Measurements from ENCODE around the gene PDE7B. TPM values are rescaled to one million over a fixed set of nuclear protein-coding genes. Genes with fewer than 3 reads are reported as not detected.

PDE7B gene
- total and polyA plus RNA-seq, 8 donors, result 1.3 to 4.7 (median 3.6) TPM

GRCh38 chr6:136033416-136033815, 181.9 kb downstream of the PDE7B start:
- DNase-seq (no peak), ATAC-seq (no peak)
- no peaks in the 10 kb centered on the region for H3K36me3 ChIP-seq
- no peaks in the 10 kb centered on the region for H3K27me3 ChIP-seq
- H3K9me3 ChIP-seq, result no peaks in the 10 kb centered on the region
- H3K4me1 ChIP-seq, result peaks cover 9 to 24% of the 10 kb centered on the region in 2 donors
- H3K27ac ChIP-seq, result no peak overlapping the region
- H3K4me3 ChIP-seq, result no peak overlapping the region
- TF ChIP-seq, protein P1, sequence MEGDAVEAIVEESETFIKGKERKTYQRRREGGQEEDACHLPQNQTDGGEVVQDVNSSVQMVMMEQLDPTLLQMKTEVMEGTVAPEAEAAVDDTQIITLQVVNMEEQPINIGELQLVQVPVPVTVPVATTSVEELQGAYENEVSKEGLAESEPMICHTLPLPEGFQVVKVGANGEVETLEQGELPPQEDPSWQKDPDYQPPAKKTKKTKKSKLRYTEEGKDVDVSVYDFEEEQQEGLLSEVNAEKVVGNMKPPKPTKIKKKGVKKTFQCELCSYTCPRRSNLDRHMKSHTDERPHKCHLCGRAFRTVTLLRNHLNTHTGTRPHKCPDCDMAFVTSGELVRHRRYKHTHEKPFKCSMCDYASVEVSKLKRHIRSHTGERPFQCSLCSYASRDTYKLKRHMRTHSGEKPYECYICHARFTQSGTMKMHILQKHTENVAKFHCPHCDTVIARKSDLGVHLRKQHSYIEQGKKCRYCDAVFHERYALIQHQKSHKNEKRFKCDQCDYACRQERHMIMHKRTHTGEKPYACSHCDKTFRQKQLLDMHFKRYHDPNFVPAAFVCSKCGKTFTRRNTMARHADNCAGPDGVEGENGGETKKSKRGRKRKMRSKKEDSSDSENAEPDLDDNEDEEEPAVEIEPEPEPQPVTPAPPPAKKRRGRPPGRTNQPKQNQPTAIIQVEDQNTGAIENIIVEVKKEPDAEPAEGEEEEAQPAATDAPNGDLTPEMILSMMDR (IDR thresholded peaks at IDR 0.05), result no peak
- intact Hi-C loops (cut with DNase I), result no loop called here

DNA sequence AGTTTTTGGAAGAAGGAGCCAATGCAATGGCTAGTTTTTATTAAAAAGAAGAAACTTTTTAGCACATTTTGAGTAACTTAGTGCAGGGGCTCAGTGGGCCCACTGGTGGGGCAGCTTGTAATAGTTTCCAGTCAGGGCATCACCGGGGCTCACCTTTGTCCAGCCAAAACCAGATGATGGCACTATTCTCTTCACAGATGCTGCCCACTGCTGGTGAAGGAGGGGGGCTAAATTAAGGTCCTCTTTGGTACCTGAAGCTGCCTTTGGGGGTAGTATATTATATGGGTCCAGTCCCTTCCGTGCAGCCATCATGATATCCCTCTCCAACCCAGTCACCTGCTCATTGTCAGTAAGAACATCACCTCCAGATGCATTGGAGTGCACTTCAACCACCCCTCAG, 182.9 kb downstream of the PDE7B start:
- intact Hi-C loops (cut with DNase I), result no loop called here
- H3K27ac ChIP-seq, result no peak overlapping the region
- no peaks in the 10 kb centered on the region for H3K36me3 ChIP-seq
- no peaks in the 10 kb centered on the region for H3K27me3 ChIP-seq
- no peaks in the 10 kb centered on the region for H3K9me3 ChIP-seq
- ATAC-seq, result no peak
- no peak overlapping the region for H3K4me3 ChIP-seq
- no peak for DNase-seq
- TF ChIP-seq, protein P1 (IDR thresholded peaks at IDR 0.05), result no peak
- H3K4me1 ChIP-seq, result peaks cover 9 to 25% of the 10 kb centered on the region in 2 donors

DNA sequence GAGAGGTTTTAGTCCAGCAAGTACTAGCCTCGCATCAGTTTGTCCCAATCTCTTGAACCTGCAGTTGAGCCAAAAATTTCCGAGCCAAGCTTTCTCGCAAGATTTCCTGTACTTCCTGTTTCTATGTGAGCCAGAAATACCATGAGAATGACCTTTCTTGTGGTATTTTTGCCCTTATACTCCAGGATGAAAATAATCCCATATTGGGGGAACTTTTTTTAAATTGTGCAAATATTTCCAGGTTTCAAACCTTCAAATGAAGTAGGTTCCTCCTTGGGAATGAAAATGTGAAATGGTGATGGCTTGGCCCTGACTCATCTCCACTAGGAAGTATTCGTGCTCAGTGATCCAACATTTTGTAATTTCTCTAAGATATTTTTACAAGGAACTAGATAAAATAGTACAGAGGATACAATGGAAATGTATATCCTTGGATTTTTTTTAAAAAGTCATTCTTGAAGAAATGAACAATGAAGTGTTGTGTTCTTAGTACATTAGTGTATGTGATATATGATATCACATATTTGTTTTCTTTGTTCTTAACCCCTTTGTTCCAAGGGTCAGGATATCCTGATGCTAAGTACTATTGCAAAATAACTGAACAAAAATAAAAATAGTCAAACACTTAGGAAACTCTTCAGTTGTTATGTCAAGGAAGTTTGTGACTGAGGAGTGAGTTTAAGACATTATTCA, 184.0 kb downstream of the PDE7B start:
- ATAC-seq, result no peak
- Histone ChIP-seq H3K4me1 (peaks cover 9 to 25% of the 10 kb centered on the region in 2 donors), H3K27ac (no peak overlapping the region), H3K4me3 (no peak overlapping the region), H3K27me3 (no peaks in the 10 kb centered on the region), H3K36me3 (no peaks in the 10 kb centered on the region), H3K9me3 (no peaks in the 10 kb centered on the region)
- intact Hi-C loops (cut with DNase I), result no loop called here
- no peak for DNase-seq
- TF ChIP-seq, protein P1 (IDR thresholded peaks at IDR 0.05), result no peak

DNA sequence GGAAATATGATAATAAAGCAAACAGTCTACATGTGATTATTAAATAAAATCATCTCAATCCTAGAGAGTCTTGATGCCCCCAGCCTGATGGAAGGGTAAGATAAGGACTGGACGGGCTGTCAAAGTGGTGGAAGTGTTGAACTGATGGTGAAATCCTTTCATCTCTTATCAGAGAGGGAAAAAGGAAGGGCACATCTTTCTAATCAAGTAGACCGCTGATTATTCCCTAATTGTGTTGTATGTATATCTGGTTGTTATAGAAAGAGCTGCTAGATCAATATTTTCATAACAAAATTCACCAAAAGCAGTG, 184.5 kb downstream of the PDE7B start:
- H3K27ac ChIP-seq, result no peak overlapping the region
- H3K27me3 ChIP-seq, result no peaks in the 10 kb centered on the region
- ATAC-seq (no peak), DNase-seq (no peak)
- peaks cover 9 to 25% of the 10 kb centered on the region in 2 donors for H3K4me1 ChIP-seq
- H3K9me3 ChIP-seq, result no peaks in the 10 kb centered on the region
- intact Hi-C loops (cut with DNase I), result no loop called here
- no peaks in the 10 kb centered on the region for H3K36me3 ChIP-seq
- H3K4me3 ChIP-seq, result no peak overlapping the region
- TF ChIP-seq, protein P1 (IDR thresholded peaks at IDR 0.05), result no peak

GRCh38 chr6:136036601-136037000, 185.1 kb downstream of the PDE7B start:
- TF ChIP-seq, protein P1 (IDR thresholded peaks at IDR 0.05), result no peak
- no peaks in the 10 kb centered on the region for H3K27me3 ChIP-seq
- H3K9me3 ChIP-seq, result no peaks in the 10 kb centered on the region
- no peaks in the 10 kb centered on the region for H3K36me3 ChIP-seq
- H3K4me3 ChIP-seq, result no peak overlapping the region
- H3K27ac ChIP-seq, result no peak overlapping the region
- ATAC-seq (no peak), DNase-seq (no peak)
- peaks cover 9 to 25% of the 10 kb centered on the region in 2 donors for H3K4me1 ChIP-seq
- intact Hi-C loops (cut with DNase I), result no loop called here
